GM12892 (cell line): ENCODE data around the gene CTAGE4.
"Not testable (repeated sequence)": the region's sequence is repeated elsewhere in the genome, so short reads cannot be mapped to it uniquely, and the experiment has no call there.

Experiments used
- DNase-seq: peaks from one replicate; pipeline ENCODE4 v3.0.0; 2011; ENCODE audit not compliant: insufficient read length
- FAIRE-seq: peaks from 2 replicates; lab custom pipeline; 2011; peaks lifted over from hg19 to GRCh38; lab: Jason Lieb, UNC

The CTAGE4 gene

DNA sequence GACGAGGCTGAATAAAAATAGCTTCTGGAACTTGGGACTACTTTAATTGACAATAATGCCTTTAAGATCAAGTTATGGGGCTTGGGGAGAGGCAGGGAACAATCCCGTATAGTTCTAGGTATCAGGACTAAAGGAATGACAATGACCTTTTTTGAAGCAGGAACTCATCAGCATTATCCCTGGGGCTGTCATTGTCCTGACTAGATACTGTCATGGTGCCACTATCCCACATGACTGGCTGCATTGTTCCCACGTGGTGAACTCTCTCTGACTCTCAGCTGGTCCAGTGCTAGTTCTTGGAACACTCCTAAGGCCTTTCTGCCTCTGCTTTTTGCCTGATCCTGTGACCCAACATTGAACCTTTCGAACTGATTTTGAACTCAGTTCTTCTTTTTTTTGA is 15.7 kb downstream of the CTAGE4 start:
- not testable (repeated sequence) for FAIRE-seq, DNase-seq

DNA sequence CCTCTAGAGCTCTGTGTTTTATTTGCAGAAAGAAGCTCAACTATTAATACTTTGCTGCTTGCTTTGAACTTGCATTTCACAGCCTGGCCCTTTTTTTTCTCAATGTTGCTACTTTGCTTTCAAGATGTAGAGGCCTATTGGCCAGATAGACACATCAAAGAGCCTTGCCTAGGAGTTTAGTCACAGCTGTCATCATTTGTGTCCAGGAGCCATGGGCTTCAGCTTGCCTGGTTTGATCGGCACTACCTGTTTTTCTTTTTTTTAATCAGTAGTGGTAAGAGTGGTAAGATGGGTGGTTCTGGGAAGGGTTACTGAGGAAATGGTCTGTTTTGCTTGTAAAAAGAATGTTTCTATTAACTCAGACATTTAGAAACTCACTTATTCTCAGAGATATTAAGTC is 18.7 kb downstream of the CTAGE4 start:
- FAIRE-seq, DNase-seq: not testable (repeated sequence)

DNA sequence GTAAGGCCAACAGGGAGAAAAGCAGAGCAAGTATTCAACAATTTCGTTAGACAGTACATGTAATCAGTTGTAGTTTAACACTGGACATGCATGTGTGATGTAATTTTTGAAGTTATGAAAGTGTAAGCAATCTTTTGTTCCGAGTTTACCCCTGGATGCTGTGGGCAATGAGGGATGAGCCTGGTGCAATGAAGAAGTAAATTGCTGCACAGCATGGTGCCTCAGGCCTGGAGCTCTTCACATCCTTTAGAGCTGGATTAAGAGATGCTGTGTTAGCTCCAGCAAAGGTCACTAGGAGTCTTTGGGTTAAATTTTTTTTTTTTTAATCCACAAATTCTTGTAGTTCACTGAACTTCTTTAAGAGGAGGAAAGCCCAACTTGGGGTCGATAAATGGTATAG is 19.8 kb downstream of the CTAGE4 start:
- not testable (repeated sequence) for DNase-seq, FAIRE-seq

DNA sequence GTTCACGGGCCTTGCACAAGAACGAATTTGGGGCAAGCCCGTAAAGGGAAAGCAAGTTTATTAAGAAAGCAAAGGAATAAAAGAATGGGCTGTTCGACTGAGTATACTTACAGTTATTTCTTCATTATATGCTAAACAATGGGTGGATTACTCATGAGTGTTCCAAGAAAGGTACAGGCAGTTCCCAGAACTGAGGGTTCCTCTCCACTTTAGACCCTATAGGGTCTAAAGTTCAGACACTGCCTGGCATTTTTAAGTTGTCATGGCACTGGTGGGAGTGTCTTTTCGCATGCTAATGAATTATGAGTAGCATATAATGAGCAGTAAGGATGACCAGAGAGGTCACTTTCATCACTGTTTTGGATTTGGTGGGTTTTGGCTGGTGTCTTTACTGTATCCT is 22.0 kb downstream of the CTAGE4 start:
- not testable (repeated sequence) for FAIRE-seq, DNase-seq

DNA sequence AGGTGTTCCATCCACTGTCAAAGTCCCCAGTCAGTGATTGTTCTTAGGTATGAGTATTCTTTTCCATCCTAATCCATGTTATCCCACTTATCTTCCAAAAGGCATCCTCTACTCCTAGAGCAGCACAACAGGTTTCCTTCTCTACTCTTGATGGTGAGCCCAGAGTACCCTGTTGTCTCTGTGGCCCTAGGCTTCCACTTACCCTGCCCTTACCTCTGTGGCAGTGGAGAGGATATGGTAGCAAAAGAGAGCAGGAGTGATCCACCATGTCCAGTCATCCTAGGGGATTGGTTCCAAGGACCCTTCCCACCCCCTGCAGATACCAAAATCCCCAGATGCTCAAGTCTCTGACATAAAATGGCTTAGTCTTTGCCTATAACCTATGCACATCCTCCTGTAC is 33.9 kb downstream of the CTAGE4 start:
- DNase-seq, result not testable (repeated sequence)

DNA sequence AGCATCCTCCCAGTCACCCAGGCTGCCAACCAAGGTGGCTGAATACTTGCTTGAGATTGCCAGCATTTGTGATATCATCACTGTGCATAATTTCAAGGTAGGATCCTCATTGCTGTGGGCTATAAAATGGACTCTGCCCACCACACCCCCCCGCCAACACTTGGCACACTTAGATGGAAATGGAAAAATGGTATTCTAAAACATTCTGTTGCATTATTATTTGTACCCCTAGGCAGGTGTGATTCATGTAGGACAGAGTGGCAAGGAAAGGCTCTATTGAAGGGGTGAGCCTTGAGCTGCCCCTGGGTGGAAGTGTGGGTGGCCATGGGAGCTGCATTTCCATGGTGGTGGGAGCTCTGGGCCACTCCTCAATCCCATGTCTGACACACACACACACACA is 35.3 kb downstream of the CTAGE4 start:
- DNase-seq, FAIRE-seq: not testable (repeated sequence)

More for the DNA sequence above, 33.9 kb downstream of the CTAGE4 start:
- FAIRE-seq, result not testable (repeated sequence)

DNA sequence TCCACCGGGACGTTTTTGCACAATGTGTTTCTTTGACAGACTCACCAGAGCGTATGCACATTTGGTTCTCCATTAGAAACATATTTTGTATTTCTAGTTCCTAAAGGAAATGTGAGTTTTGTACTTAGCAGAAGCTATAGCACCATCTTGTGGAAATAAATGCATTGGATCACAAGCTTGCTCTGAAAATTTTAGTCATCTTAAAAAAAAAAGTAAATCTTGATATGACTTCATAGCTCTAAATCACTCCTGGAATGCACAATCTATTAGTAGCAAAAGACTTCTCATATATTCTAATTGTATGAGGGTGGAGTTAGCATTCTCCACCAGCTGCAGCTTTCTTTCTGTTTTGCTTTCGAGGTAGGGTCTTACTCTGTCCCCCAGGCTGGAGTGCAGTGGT is 35.9 kb downstream of the CTAGE4 start:
- not testable (repeated sequence) for FAIRE-seq, DNase-seq

DNA sequence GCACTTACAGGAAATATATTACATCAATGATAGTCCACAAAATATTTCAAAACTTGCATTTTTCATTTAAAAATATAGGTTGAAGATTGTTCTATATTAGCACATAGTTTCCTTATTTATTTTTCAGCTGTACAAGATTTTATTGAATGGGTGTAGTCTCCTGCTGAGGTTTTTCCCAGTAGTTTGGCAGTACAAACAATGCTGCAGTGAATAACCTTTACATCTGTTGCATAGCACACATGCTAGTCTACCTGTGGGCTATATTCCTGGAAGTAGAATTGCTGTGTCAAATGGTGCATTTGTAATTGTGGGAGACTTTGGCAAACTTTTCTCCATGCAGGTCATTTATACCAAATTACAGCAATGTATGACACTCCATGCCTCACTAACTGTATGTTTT is 37.3 kb downstream of the CTAGE4 start:
- DNase-seq, FAIRE-seq: not testable (repeated sequence)

DNA sequence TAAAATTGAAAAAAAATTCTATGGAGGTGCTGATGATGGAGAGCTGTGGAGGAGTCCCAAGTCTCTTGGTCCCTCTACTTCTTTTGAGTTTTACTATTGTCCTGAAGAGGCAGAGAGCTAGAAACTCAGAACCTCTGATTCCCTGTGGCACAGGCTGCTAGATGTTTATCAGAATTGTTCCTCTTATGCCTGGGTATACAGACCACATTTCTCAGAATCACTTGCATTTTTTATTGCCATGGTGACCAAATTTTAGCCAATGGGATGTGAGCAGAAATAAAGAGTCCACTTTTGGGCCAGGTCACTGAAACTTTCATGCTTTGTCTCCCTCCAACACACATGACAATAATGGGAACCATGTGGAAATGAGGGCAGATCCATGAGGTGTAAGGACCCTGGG is 40.4 kb downstream of the CTAGE4 start:
- not testable (repeated sequence) for DNase-seq, FAIRE-seq

DNA sequence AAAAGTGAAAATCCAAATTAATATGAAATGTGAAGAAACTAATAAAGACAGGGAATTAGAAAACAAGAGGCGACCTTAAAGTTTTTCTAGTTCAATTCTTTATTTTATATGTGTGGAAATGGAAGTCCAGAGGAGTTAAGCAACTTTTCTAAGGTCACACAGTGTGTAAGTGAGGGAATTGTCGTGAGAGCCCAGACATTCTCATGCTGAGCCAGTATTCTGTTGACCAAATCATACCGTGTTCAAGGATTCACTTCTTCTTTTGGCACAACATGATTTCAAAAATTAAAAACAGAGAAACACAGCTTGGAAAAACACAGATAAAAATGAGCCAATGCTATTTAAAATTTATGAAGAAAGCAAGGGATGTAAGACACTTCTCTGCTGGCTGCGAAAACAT is 43.6 kb downstream of the CTAGE4 start:
- not testable (repeated sequence) for FAIRE-seq, DNase-seq

DNA sequence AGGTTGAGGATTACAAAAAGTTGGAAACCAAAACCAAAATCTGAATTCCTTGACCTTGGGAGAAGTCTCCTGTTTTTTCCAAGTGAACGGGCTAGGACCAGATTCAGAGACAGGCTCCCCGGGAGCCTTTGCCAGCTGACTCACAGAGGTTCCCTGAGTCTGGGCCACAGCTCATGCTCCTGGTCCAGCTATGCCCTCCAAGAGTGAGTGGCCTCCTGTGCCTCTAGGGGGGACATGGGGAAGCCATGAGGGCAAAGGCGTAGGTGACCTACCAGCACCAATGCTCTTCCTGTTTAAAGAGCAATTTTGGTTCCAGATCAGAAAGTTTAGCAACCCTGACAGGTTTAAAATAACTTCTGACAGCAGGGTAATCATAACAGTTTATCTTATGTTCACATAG is 45.5 kb downstream of the CTAGE4 start:
- FAIRE-seq, DNase-seq: not testable (repeated sequence)

DNA sequence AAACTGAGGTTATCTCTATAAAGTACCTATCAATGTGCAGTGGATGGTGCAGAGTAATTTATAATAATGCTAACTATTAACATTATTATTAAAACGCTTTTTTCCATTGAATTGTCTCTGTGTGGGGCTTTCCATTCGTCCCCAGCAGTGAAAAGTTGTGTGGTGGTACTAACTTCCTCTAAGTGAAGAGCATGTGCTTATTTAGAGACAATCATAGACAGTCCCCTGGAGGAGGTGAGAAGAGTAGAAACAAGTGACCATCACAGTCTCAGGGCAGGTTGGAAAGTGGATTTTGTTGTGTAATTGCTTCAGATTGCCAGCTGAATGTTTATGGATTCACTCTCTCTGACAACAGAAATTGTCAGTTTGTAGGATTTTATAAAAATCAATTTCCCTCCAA is 47.8 kb downstream of the CTAGE4 start:
- FAIRE-seq, DNase-seq: not testable (repeated sequence)

DNA sequence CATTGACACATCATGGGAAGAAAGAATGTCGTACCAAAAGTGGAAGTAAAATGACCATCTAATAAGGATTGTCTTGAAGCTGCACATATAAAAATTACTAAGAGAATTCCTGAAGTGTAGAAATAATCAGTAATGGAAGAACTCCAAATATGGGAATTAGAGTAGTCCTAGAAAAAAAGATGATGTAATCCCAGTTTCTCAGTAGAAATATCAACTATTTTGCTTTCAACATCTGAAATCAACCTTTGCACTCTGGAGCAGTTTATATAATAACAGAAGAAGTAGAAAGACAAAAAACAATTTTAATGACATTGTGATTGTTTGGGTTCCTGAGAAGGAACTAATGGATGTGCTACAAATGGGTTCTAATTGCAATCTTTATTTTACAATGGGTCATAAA is 49.8 kb downstream of the CTAGE4 start:
- FAIRE-seq, DNase-seq: not testable (repeated sequence)
